Liver (tissue), 3 donors: Measurements from ENCODE around the gene TSPOAP1.

Source experiments
- GABPA ChIP-seq, 2 donors: IDR thresholded peaks in 1 of 2; conservative IDR thresholded peaks in 1 of 2; 2 replicates each; pipeline ENCODE4 v1.6.1; 2016; ENCODE audit warnings: antibody characterized with exemption in 2 of 2, mild to moderate bottlenecking in 1 of 2, moderate library complexity in 1 of 2
- JUND ChIP-seq, 2 donors: IDR thresholded peaks; 2 replicates each; pipeline ENCODE4 v1.6.1; 2016; ENCODE audit warnings: antibody characterized with exemption in 2 of 2
- RAD21 ChIP-seq, 2 donors: IDR thresholded peaks; 2 replicates each; pipeline ENCODE4 v1.6.1; 2016; ENCODE audit warnings: antibody characterized with exemption in 2 of 2, mild to moderate bottlenecking in 2 of 2
- RXRA ChIP-seq, 2 donors: IDR thresholded peaks; 2 replicates each; pipeline ENCODE4 v1.6.1; 2017 to 2018; ENCODE audit warnings: antibody characterized with exemption in 2 of 2, mild to moderate bottlenecking in 1 of 2
- SP1 ChIP-seq: IDR thresholded peaks from 2 replicates; pipeline ENCODE4 v1.6.1; 2018; ENCODE audit warnings: antibody characterized with exemption, mild to moderate bottlenecking
- TF ChIP-seq, protein P1 (sequence below): fragments of 150-350 bp; IDR thresholded peaks from 2 replicates; pipeline ENCODE4 v1.5.1; 2017; ENCODE audit warnings: improper control_type of control experiment, low read depth, low read length; ENCODE audit not compliant: missing input control
- TF ChIP-seq, protein P2 (sequence below): IDR thresholded peaks from 2 replicates; pipeline ENCODE4 v1.6.1; 2016; ENCODE audit warnings: antibody characterized with exemption
- TF ChIP-seq, protein P3 (sequence below): IDR thresholded peaks from 2 replicates; pipeline ENCODE4 v1.6.1; 2016; ENCODE audit warnings: antibody characterized with exemption
- donor health status: healthy.
- donor health status: healthy.

DNA sequence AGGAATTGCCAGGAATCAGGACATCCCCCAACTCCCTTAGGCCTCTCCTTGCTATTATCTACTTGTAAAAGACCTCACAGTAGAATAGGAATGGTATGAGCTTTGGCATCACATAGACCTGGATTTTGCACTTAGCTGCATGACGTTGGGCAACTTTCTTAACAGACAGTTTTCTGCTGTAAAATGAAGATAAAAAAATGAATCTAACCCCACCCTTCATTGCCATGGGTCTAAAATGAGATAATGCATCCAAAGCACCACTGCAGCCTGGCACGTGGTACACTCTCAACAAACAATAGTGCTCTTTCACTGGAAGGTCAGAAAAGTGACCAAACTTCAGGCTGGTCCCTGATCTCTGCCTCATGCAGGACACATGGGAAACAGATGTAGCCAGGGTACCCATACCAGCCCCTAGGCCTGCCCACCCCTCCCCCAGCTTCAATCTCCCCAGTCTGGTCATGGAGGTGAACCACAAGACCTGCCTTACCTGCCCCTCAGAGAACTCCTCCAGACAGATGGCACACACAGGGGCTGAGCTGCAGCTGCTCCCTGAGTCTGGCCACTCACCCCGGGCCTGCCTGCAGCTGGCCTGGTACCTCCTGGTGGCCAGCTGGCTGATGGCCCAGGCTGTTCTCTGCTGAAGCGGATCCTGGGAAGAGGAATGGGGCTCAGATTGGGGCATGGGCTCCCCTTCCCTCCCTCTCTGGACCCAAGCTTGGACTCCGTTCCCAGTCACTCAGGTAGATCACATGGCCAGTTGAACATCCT, 31.9 kb upstream of the TSPOAP1 start:
- TF ChIP-seq RAD21 (IDR thresholded peaks at IDR 0.05) (no peak), GABPA (IDR thresholded peaks at IDR 0.05 in 1 of 2, conservative IDR thresholded peaks at IDR 0.05 in 1 of 2) (no peak), RXRA (IDR thresholded peaks at IDR 0.05) (no peak), JUND (IDR thresholded peaks at IDR 0.05) (no peak), SP1 (no peak)
- TF ChIP-seq, protein P1, sequence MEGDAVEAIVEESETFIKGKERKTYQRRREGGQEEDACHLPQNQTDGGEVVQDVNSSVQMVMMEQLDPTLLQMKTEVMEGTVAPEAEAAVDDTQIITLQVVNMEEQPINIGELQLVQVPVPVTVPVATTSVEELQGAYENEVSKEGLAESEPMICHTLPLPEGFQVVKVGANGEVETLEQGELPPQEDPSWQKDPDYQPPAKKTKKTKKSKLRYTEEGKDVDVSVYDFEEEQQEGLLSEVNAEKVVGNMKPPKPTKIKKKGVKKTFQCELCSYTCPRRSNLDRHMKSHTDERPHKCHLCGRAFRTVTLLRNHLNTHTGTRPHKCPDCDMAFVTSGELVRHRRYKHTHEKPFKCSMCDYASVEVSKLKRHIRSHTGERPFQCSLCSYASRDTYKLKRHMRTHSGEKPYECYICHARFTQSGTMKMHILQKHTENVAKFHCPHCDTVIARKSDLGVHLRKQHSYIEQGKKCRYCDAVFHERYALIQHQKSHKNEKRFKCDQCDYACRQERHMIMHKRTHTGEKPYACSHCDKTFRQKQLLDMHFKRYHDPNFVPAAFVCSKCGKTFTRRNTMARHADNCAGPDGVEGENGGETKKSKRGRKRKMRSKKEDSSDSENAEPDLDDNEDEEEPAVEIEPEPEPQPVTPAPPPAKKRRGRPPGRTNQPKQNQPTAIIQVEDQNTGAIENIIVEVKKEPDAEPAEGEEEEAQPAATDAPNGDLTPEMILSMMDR: no peak
- TF ChIP-seq, protein P2, sequence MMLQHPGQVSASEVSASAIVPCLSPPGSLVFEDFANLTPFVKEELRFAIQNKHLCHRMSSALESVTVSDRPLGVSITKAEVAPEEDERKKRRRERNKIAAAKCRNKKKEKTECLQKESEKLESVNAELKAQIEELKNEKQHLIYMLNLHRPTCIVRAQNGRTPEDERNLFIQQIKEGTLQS: no peak
- TF ChIP-seq, protein P3, sequence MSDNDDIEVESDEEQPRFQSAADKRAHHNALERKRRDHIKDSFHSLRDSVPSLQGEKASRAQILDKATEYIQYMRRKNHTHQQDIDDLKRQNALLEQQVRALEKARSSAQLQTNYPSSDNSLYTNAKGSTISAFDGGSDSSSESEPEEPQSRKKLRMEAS: no peak
